CD4-positive, alpha-beta T cell treated with Interleukin-15 for 1 hour (primary cell): ENCODE measurements around the gene RBM4B.
"Not testable (repeated sequence)": the region's sequence is repeated elsewhere in the genome, so short reads cannot be mapped to it uniquely, and the experiment has no call there.

Source experiments
- DNase-seq: peaks from one replicate; pipeline ENCODE4 v3.0.0-alpha.2; 2020

The RBM4B gene

GRCh38 chr11:66686100-66686785, 8.6 kb upstream of the RBM4B start:
- DNase-seq, result no peak

- no peak for DNase-seq
Measured at GRCh38 chr11:66685276-66686099, 7.8 kb upstream of the RBM4B start.

- DNase-seq, result no peak
Measured at GRCh38 chr11:66684635-66685034, 6.9 kb upstream of the RBM4B start.

GRCh38 chr11:66683877-66684276, 6.2 kb upstream of the RBM4B start:
- DNase-seq, result no peak

GRCh38 chr11:66680966-66681645, 3.4 kb upstream of the RBM4B start:
- DNase-seq, result no peak

- DNase-seq, result no peak
Measured at GRCh38 chr11:66676931-66677598, 622 bp downstream of the RBM4B start.

- no peak for DNase-seq
Measured at GRCh38 chr11:66676282-66676919, 1.3 kb downstream of the RBM4B start.

GRCh38 chr11:66674964-66675602, 2.6 kb downstream of the RBM4B start:
- no peak for DNase-seq

GRCh38 chr11:66670816-66671215, 6.9 kb downstream of the RBM4B start:
- DNase-seq, result no peak

- DNase-seq, result no peak
Measured at GRCh38 chr11:66665369-66665768, 12.3 kb downstream of the RBM4B start.

GRCh38 chr11:66663741-66664296, 13.9 kb downstream of the RBM4B start:
- no peak for DNase-seq

- DNase-seq, result no peak
Measured at GRCh38 chr11:66659763-66660162, 17.9 kb downstream of the RBM4B start.

- DNase-seq, result no peak
Measured at GRCh38 chr11:66653123-66653522, 24.6 kb downstream of the RBM4B start.

GRCh38 chr11:66652651-66653050, 25.0 kb downstream of the RBM4B start:
- no peak for DNase-seq

- no peak for DNase-seq
Measured at GRCh38 chr11:66651016-66651415, 26.7 kb downstream of the RBM4B start.

GRCh38 chr11:66649903-66650302, 27.8 kb downstream of the RBM4B start:
- no peak for DNase-seq

- DNase-seq, result no peak
Measured at GRCh38 chr11:66646828-66647227, 30.9 kb downstream of the RBM4B start.

GRCh38 chr11:66643745-66644437, 33.8 kb downstream of the RBM4B start:
- no peak for DNase-seq

GRCh38 chr11:66641834-66642233, 35.9 kb downstream of the RBM4B start:
- DNase-seq, result no peak

- not testable (repeated sequence) for DNase-seq
Measured at GRCh38 chr11:66639814-66640340, 37.8 kb downstream of the RBM4B start.
